GF-D8 (cell line): ENCODE data around the gene CDCP1.
"Not testable (repeated sequence)": the region's sequence is repeated elsewhere in the genome, so short reads cannot be mapped to it uniquely, and the experiment has no call there.

Experiments
- DNase-seq: peaks from one replicate; lab custom pipeline; 2025; lab: John Stamatoyannopoulos, UW

CDCP1 gene

DNA sequence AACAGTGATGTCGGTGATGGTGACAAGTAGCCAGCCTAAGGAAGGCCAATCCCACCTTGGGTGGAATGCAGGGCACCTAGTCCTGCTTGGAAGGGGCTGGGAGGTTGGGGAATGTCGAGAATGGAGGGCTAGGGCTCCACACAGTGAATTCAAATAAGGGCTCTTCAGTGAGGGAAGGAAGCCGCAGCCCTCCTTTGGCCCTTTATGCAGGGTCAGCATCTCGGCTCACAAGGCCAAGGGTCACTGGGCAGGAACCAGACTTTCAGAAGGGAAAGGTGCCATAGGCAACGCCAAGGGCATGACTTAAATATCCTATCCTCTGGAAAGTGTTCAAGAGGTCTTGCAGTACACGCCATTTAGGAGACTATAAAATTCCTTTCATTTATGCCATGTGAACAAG is 63.2 kb downstream of the CDCP1 start:
- no peak for DNase-seq

DNA sequence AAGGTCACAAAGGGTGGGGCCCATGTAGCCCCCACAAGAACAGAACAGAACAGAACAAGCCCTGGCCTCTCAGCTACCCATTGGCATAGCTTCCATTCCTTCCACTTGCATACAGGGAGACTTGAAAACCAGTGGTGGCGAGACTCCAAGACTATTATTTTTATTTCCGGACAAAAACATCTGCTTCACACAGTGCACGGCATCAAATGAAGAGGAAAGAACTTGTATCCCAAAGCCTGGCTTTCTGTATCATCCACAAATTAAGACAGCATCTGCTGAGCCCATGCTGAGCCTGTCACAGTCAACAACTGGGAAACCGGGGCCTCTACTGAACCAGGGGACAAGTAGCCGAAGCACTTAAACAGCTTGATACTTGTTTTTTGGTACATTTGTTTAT is 64.0 kb downstream of the CDCP1 start:
- no peak for DNase-seq

DNA sequence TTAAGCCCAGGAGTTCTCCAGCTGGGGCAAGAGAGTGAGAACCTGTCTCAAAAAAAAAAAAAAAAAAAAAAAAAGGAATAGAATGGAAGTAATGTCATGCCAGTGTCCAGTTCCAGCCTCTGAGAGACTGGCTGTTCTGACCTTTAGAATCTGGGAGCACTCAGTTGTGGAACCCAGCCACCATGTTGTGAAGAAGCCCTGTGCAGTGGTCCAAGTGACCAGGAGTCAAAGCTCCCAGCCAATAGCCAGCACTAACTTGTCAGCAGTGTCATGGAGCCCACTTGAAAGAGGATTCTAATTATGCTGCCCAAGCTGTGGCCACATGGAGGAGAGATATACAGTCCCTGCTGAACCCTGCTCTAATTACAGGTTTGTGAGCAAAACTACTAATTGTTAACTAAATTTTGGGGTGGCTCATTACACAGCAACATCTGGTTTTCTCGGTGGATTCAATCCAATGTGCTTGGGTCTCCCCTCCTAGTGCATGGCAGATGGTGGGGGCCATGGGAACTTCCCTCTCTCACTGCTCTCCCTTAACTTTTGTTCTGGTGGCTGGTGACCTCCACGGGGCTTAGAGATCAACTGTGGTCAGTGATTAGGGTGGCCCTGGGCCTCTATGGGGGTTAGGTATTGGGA is 64.6 kb downstream of the CDCP1 start:
- no peak for DNase-seq

DNA sequence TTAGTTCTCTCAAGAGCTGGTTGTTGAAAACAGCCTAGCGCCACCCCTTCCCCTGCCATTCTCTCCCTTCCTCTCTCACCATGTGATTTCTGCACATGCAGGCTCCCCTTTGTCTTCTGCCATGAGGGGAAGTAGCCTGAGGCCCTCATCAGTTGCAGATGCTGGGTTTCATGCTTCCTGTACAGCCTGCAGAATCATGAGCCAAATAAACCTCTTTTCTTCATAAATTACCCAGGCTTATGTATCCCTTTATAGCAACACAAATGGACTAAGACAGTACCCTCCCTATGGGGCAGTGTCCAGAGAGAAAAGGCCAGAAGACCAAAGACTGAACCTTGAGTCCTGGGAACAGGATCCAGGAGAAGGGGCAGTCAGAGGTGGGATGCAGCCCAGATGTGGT is 65.4 kb downstream of the CDCP1 start:
- no peak for DNase-seq

DNA sequence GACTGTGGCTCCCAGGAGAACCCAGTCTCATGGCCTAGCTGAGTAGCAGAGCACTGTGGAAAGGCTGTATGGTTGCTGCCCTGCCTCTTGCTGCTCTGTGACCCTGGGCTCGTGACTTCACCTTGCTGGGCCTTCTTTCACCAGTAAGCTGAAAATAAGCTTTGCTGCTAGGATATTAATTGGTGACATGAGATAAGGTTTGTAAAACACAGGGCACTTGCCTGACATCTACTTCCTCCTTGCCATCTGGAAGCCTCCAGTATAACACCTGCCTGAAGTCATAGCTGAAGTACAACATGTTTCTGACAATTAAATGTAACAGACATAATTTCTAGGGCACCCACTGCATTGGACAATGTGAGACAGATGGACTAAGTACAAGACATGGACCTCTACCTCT is 66.5 kb downstream of the CDCP1 start:
- no peak for DNase-seq

DNA sequence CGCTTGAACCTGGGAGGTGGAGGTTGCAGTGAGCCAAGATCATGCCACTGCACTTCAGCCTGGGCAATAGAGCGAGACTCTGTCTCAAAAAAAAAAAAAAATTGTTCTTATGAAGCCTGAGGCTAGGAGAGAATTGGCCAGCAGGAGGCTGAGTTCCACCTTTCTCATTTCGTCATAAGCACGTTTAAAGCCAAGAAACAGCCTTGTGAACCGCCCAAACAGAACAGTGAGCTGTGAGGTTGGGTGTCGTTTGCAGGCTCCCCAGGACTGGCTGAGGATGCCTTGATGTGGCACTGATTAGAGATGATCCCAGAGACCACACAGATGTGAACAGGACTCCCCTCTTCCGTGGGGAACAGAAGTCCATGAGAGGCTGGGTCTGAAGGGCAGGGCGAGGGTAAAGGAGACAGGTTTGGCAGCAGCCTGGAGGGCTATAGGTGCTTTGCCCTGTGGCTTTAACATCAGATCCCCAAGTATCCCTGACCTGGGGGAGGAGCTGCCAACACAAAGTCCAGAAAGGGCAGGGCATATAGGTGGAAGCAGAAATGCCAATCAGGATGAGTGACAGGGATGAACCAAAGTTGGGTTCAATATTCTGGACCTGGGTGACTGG is 67.2 kb downstream of the CDCP1 start:
- DNase-seq, result no peak

DNA sequence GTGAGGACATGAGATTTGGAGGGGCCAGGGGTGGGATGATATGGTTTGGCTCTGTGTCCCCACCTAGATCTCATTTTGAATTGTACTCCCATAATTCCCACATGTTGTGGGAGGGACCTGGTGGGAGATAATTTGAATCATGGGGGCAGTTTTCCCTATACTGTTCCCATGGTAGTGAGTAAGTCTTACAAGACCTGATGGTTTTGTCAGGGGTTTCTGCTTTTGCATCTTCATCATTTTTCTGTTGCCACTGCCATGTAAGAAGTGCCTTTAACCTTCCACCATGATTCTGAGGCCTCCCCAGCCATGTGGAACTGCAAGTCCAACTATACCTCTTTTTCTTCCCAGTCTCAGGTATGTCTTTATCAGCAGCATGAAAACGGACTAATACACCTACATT is 67.9 kb downstream of the CDCP1 start:
- DNase-seq, result not testable (repeated sequence)

DNA sequence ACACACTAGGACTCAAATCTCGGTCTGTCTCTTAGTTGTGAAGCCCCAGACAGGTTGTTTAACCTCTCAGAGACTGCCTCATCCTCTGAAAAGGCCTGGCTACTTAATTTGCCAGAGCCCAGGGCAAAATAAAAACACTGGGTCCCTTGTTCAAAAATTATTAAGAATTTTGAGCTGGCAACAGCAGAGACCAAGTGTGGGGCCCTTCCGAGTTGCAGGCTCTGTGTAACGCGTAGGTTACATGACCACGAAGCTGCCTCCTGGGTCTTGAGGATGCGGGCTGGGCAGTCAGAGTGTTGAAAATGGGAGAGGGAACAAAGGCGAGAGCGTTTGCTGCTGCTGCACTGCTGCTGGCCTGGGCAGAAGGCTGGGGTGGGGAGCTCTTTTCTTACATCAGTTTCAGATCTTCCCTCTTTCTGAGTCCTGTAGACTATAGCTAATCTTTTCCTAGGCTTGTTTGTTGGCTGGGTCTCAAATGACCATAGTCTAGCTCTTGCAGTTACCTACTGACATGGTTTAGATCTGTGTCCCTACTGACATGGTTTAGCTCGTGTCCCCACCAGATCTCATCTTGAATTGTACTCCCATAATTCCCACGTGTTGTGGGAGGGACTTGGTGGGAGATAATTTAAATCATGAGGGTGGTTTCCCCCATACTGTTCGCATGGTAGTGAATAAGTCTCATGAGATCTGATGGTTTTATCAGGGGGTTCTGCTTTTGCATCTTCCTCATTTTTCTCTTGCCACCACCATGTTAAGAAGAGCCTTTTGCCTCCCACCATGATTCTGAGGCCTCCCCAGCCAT is 70.2 kb downstream of the CDCP1 start:
- DNase-seq, result no peak

DNA sequence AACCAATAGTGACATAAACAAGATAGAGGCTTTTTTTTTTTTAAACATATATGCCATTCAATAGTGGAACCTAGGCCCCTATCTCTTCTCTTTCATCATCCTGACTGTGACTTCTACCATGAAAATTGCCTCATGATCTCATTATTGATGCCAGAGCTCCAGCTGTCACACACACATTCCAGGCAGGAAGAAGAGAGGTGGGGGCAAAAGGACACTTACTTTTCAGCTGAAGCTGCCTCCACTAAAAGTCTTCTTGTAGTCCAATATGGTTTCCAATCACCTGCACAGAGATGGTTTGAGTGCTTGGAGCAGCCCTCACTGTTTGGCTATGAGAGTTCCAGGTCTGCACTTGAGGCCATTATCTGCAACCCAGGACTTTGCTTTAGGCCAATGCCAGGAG is 75.1 kb downstream of the CDCP1 start:
- DNase-seq, result no peak

DNA sequence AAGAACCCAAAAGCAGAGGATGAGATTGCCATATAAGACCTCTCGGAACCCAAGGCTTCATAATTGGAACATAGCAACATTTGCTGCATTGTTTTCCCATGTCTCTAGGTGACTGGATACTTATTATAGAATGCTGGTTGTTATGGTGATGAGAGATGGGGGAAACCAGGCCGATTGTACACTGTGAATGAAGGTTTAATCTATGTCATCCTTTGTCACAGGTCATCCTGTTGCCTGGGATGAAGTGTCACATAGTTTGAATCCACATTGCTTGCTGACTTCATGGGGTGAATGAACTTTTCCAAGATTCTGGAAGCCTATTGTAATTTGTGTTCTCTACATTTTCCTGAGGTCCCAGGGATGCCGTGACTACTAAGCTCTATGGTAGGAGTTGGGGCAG is 78.2 kb downstream of the CDCP1 start:
- DNase-seq, result no peak

DNA sequence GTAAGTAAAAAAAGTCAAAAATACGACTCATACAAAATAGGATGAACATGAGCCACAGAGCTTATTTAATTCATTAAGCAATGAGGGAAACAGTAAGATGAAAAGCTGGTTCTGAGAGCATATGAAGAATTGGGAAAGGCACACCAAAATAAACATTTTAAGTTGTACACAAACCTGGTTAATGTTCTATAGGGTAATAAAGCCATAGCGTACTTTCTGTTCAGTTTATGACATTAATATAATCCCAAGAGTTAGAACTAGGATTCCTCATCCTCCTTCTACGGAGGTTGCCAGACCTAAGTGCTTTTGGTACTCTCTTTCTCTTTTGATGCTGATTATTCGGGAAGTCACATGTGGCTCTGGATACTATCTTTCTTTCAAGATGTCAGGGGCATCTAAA is 78.7 kb downstream of the CDCP1 start:
- DNase-seq, result no peak

DNA sequence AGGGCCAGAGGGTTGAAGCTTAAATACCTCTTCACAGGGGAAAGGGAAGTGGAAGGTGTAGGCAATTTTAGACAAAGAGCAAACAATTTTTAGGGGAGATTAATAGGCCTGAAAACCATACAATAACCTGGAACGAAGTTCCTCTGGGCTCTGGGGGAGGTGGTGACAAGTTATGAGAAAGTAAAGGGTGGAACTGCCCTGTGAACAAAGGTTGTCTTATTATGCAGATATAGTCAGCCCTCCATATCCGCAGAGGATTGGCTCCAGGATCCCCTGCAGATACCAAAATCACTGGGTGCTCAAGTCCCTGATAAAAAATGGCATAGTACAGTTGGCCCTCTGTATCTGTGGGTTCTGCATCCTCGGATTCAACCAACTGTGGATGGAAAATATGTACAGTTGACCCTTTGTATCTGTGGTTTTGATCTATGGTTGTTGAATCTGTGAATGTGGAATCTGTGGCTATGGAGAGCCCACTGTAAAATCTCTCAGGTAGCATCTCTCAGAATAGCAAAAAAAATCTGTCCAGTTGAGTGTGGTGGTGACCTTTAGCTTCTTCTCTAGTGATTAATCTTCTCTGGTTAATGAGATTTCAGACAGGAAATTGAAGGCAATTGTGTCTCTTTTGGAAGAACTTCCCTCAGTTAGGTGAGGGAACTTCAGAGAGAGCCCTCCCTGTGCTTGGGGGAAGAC is 79.9 kb downstream of the CDCP1 start:
- DNase-seq, result no peak

DNA sequence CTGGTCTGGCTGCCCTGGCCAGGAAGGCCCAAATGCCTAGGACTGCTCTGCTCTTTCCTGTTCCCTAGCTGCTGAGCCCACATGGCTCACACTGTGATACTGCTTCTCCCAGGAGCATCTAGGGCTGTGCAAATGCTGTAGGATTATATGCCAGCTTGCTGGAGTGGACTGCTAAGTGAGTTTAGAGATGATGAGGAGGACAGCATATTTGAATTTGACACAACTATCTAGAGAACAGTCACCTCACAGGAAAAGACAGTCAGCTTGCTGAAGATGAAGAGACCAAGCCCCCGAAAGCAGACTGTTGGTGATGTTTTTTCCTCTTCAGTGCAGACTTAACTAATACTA is 80.8 kb downstream of the CDCP1 start:
- no peak for DNase-seq

DNA sequence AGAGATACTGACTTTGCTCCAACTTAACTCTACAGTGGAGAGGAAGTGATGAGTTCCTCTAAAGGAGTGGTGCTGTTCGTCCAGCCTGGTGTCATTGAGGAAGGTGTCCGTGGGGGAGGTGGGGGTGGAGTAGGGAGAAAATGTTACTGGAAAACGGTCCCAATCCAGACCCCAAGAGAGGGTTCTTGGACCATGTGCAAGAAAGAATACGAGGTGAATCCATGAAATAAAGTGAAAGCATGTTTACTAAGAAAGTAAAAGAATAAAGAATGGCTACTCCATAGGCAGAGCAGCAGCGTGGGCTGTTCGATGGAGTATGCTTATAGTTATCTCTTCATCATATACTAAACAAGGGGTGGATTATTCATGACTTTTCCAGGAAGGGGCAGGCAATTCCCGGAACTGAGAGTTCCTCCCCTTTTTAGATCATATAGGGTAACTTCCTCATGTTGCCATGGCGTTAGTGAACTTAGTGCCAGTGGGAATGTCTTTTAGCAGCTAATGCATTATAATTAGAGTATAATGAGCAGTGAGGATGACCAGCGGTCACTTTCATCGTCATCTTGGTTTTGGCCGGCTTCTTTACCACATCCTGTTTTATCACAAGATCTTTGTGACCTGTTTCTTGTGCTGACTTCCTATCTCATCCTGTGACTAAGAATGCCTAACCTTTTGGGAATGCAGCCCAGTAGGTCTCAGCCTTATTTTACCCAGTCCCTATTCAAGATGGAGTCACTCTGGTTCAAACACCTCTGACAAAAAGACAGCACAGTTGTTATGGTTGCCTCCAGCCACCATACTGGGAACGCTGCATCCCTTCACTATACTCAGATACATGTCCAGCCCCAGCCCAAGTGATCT is 81.4 kb downstream of the CDCP1 start:
- DNase-seq, result peak; percentile 80

DNA sequence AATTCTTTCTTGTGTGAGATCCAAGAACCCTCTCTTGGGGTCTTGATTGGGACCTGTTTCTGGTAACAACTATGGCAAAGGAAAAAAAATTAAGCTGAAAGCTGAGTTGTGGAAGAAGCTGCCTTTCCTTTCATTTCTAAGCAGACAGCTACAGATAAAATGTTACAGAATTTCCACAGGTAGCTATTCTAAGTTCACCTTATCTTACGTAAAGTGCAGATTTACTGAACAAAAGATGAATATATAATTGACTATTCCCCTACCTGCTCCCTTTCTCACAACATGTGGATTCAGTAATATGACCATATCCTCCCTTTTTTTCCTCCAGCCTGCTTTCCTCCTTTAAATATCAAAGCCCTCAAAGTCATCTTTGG is 83.5 kb downstream of the CDCP1 start:
- no peak for DNase-seq

DNA sequence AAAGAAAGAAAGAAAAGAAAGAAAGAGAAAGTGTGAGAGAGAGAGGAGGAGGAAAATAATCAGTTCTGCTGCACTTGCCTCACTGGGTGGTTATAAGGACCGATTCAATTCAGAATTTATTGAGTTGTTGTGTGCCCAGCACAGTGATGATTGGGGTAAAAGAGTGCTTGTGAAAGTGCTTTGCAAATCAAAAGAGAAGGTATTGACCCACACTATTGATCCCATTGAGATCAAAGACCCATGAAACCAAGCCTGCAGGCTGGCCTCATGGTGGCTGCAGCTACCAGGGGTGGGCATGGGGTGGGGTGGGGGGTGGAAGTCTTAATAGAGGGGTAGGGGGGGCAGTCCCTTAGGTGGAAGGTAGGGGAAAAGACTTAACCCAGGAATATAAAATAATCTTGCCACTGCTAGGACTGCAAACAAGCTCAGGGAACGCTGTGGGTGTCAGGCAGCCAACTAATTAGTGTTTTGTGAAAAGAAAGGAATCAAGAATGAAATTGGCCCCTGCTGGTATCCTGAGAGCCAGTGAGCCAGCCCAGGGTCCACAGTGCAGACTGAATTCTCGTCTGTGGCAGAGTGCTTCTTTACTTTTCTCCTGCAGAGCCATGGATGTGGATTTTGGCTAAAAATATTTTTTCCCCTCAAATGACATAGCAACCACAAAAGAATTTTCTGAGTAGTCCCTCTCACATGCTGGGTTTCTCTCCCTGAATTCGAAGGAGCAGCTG is 85.8 kb downstream of the CDCP1 start:
- DNase-seq, result no peak

DNA sequence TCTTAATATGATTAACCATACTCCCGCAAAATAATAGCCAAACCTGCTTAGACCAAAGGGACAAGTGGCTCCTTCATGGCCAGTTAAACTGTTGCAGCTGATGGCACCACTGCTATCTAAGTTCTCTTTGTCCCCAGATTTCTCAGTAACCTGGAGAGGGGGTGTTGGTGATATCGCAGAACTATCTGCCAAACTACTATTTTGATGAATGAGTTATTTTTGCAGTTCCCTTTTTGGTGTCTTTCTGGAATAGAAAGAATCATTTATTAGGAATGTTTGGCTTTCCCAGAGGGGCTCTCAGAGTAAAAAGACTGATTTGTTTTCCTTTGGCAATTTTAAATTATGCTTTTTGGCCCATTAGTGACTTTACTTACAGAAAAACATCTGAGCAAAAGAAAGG is 87.0 kb downstream of the CDCP1 start:
- no peak for DNase-seq

DNA sequence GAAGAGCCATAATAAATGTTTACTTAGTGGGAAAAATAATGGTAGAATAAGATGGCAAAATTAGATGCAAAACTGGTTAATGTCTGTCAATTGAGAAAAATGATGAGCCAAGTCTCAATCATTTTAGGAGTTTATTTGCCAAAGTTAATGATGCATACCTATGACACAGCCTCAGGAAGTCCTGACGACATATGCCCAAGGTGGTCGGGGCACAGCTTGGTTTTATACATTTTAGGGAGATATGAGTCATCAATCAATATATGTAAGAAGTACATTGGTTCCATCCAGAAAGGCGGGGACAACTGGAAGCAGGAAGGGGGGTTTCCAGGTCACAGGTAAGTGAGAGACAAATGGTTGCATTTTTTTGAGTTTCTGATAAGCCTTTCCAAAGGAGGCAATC is 88.6 kb downstream of the CDCP1 start:
- DNase-seq, result no peak

DNA sequence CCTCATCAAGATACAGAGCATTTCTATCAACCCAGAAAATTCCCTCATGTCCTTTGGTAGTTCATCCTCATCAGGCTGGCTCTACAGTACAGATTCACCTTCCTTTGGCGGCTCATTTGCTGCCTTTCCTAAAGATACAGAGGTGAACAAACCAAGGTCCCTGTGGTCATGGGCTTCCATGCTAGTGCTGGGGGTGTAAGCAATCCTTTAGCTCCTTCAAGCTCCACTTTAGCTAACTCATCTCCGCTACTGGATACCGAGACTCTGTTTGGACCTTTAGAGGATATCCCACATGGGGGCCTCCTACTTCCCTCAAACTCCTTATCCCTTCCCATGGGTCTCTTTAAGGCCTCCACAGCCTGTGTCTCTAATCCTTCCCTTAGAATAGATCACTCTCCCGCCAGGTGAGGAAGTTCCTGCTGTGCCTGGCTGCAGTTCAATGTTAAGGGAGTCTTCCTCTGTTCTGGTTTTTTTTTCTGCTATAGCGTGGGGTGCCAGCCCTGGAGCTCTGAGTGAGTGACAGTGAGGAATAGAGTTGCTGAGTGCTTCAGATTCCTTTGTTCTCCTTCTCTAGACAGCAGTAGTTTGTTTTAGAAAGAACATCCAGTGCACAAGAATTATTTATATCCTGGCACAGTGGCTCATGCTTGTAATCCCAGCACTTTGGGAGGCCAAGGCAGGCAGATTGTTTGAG is 89.4 kb downstream of the CDCP1 start:
- DNase-seq, result no peak

DNA sequence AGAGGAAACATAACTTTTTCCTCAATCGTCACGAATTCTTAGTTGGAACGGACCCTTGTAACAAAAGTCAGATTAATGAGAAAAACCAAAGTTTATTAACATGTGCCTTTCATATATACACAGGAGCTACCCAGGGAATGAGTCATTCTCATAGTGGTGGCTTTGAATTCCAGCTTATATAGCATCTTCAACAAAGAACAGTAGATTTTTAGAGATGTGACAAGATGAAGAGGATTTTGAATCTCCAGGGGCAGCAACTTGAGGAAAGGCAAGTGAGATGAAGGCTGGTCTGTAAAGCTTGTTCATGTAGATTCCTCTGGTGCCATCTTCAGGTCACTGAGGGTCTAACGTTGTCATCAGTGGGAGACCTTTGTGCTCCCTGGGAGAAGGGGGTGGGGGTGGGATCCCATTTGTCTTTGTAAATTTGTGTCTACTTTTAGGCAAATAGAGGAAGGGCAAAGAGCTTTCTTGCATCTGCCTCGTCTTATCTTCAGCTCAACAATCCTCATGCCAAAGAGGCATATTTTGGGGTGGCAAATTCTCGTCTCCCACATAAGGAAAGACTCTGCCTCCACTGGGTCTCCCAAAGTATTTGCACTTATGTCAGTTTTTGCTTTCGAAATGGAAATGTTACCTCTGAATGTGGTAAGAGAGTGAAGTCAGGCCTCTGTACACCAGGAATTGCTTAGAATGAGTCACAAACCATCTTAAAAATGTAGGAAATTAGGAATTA is 90.6 kb downstream of the CDCP1 start:
- no peak for DNase-seq
